HEK293 (cell line): ENCODE measurements around the gene GPR153.

ENCODE experiments used
- BCL11B ChIP-seq: fragments of 450-650 bp; formaldehyde crosslinking; IDR thresholded peaks from 2 replicates; pipeline ENCODE4 v1.5.1; 2016; ENCODE audit warnings: low read depth, missing biosample characterization, missing genetic modification characterization
- GLI4 ChIP-seq: fragments of 450-650 bp; formaldehyde crosslinking; IDR thresholded peaks from 2 replicates; pipeline ENCODE4 v1.5.1; 2016; ENCODE audit warnings: missing biosample characterization, missing genetic modification characterization
- GLIS2 ChIP-seq: fragments of 450-650 bp; formaldehyde crosslinking; IDR thresholded peaks from 2 replicates; pipeline ENCODE4 v1.5.1; 2016; ENCODE audit warnings: missing biosample characterization, missing genetic modification characterization
- HOXD13 ChIP-seq: sonication (generic); formaldehyde crosslinking; IDR thresholded peaks from 2 replicates; pipeline ENCODE4 v1.8.0; 2022; ENCODE audit warnings: missing genetic modification reagents, borderline replicate concordance
- KLF1 ChIP-seq: fragments of 450-650 bp; formaldehyde crosslinking; IDR thresholded peaks from 2 replicates; pipeline ENCODE4 v1.5.1; 2016; ENCODE audit warnings: missing biosample characterization, missing genetic modification characterization
- PRDM10 ChIP-seq: fragments of 450-650 bp; formaldehyde crosslinking; IDR thresholded peaks from 2 replicates; pipeline ENCODE4 v1.5.1; 2016; ENCODE audit warnings: missing biosample characterization, missing genetic modification characterization
- SP3 ChIP-seq: fragments of 450-650 bp; formaldehyde crosslinking; IDR thresholded peaks from 2 replicates; pipeline ENCODE4 v1.5.1; 2016; ENCODE audit warnings: missing biosample characterization, missing genetic modification characterization
- WT1 ChIP-seq: fragments of 450-650 bp; formaldehyde crosslinking; IDR thresholded peaks from 2 replicates; pipeline ENCODE4 v1.5.1; 2016; ENCODE audit warnings: missing biosample characterization, missing genetic modification characterization
- ZBTB48 ChIP-seq: fragments of 450-650 bp; formaldehyde crosslinking; IDR thresholded peaks from 2 replicates; pipeline ENCODE4 v1.5.1; 2016; ENCODE audit warnings: missing biosample characterization, missing genetic modification characterization
- ZFP37 ChIP-seq: fragments of 450-650 bp; formaldehyde crosslinking; IDR thresholded peaks from 2 replicates; pipeline ENCODE4 v1.5.1; 2016; ENCODE audit warnings: missing biosample characterization, missing genetic modification characterization
- ZIC2 ChIP-seq: fragments of 450-650 bp; formaldehyde crosslinking; IDR thresholded peaks from 2 replicates; pipeline ENCODE4 v1.5.1; 2016; ENCODE audit warnings: missing biosample characterization, missing genetic modification characterization
- ZNF112 ChIP-seq: fragments of 450-650 bp; formaldehyde crosslinking; IDR thresholded peaks from 2 replicates; pipeline ENCODE4 v1.5.0; 2017; ENCODE audit warnings: missing biosample characterization, missing genetic modification characterization
- ZNF121 ChIP-seq: fragments of 450-650 bp; formaldehyde crosslinking; IDR thresholded peaks from 2 replicates; pipeline ENCODE4 v1.5.1; 2016; ENCODE audit warnings: missing biosample characterization, missing genetic modification characterization
- ZNF2 ChIP-seq: fragments of 450-650 bp; formaldehyde crosslinking; IDR thresholded peaks from 2 replicates; pipeline ENCODE4 v1.5.1; 2016; ENCODE audit warnings: missing biosample characterization, missing genetic modification characterization
- ZNF211 ChIP-seq: fragments of 450-650 bp; formaldehyde crosslinking; IDR thresholded peaks from 2 replicates; pipeline ENCODE4 v1.5.1; 2016; ENCODE audit warnings: low read depth, missing biosample characterization, missing genetic modification characterization
- ZNF354C ChIP-seq: fragments of 450-650 bp; formaldehyde crosslinking; IDR thresholded peaks from 2 replicates; pipeline ENCODE4 v1.5.1; 2016; ENCODE audit warnings: missing biosample characterization, missing genetic modification characterization, low read depth, borderline replicate concordance
- ZNF423 ChIP-seq: fragments of 450-650 bp; formaldehyde crosslinking; IDR thresholded peaks from 2 replicates; pipeline ENCODE4 v1.5.1; 2016; ENCODE audit warnings: missing biosample characterization, missing genetic modification characterization
- ZNF707 ChIP-seq: fragments of 450-650 bp; formaldehyde crosslinking; IDR thresholded peaks from 2 replicates; pipeline ENCODE4 v1.5.1; 2016; ENCODE audit warnings: missing biosample characterization, missing genetic modification characterization
- ZSCAN30 ChIP-seq: fragments of 450-650 bp; IDR thresholded peaks from 2 replicates; pipeline ENCODE4 v1.5.1; 2018; ENCODE audit warnings: missing biosample characterization, mild to moderate bottlenecking, missing genetic modification characterization, moderate library complexity
- TF ChIP-seq, protein P1 (sequence below): fragments of 450-650 bp; formaldehyde crosslinking; IDR thresholded peaks from 2 replicates; pipeline ENCODE4 v1.5.1; 2016; ENCODE audit warnings: missing biosample characterization, missing genetic modification characterization
- TF ChIP-seq, protein P2 (sequence below): fragments of 450-650 bp; formaldehyde crosslinking; IDR thresholded peaks from 2 replicates; pipeline ENCODE4 v1.5.0; 2017; ENCODE audit warnings: missing biosample characterization, missing genetic modification characterization, borderline replicate concordance
- TF ChIP-seq, protein P3 (sequence below): fragments of 450-650 bp; formaldehyde crosslinking; IDR thresholded peaks from 2 replicates; pipeline ENCODE4 v1.5.1; 2016; ENCODE audit warnings: missing biosample characterization, missing genetic modification characterization
- TF ChIP-seq, protein P4 (sequence below): fragments of 450-650 bp; formaldehyde crosslinking; IDR thresholded peaks from 2 replicates; pipeline ENCODE4 v1.5.1; 2016; ENCODE audit warnings: missing biosample characterization, missing genetic modification characterization
- TF ChIP-seq, protein P5 (sequence below): fragments of 450-650 bp; formaldehyde crosslinking; IDR thresholded peaks from 2 replicates; pipeline ENCODE4 v1.5.1; 2016; ENCODE audit warnings: missing biosample characterization, missing genetic modification characterization, borderline replicate concordance

Gene GPR153

GRCh38 chr1:6260433-6260934 is 414 bp downstream of the GPR153 start (continued):
- TF ChIP-seq ZNF211 (tag by site-specific recombination) (no peak), ZNF121 (no peak), HOXD13 (CRISPR knock-in tag) (no peak), GLIS2 (peak; percentile 81), ZIC2 (tag by site-specific recombination) (peak; percentile 37; the same call in 1 of the 2 replicates), BCL11B (tag by site-specific recombination) (no peak), ZNF423 (tag by site-specific recombination) (peak; percentile 14; the same call in 1 of the 2 replicates), WT1 (no peak), KLF1 (peak; percentile 33), ZSCAN30 (tag by site-specific recombination) (0 out of 2 replicates have a peak, but pooled peaks have one; percentile 16), ZNF2 (tag by site-specific recombination) (no peak), ZNF112 (tag by site-specific recombination) (no peak), GLI4 (tag by site-specific recombination) (no peak), PRDM10 (tag by site-specific recombination) (peak; percentile 31), ZNF707 (tag by site-specific recombination) (no peak), ZNF354C (no peak), ZBTB48 (tag by site-specific recombination) (peak; percentile 33; the same call in 1 of the 2 replicates), ZFP37 (tag by site-specific recombination) (no peak), SP3 (tag by site-specific recombination) (peak; percentile 70)
- TF ChIP-seq, protein P1, sequence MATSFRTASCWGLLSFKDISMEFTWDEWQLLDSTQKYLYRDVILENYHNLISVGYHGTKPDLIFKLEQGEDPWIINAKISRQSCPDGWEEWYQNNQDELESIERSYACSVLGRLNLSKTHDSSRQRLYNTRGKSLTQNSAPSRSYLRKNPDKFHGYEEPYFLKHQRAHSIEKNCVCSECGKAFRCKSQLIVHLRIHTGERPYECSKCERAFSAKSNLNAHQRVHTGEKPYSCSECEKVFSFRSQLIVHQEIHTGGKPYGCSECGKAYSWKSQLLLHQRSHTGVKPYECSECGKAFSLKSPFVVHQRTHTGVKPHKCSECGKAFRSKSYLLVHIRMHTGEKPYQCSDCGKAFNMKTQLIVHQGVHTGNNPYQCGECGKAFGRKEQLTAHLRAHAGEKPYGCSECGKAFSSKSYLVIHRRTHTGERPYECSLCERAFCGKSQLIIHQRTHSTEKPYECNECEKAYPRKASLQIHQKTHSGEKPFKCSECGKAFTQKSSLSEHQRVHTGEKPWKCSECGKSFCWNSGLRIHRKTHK: no peak
- TF ChIP-seq, protein P2, sequence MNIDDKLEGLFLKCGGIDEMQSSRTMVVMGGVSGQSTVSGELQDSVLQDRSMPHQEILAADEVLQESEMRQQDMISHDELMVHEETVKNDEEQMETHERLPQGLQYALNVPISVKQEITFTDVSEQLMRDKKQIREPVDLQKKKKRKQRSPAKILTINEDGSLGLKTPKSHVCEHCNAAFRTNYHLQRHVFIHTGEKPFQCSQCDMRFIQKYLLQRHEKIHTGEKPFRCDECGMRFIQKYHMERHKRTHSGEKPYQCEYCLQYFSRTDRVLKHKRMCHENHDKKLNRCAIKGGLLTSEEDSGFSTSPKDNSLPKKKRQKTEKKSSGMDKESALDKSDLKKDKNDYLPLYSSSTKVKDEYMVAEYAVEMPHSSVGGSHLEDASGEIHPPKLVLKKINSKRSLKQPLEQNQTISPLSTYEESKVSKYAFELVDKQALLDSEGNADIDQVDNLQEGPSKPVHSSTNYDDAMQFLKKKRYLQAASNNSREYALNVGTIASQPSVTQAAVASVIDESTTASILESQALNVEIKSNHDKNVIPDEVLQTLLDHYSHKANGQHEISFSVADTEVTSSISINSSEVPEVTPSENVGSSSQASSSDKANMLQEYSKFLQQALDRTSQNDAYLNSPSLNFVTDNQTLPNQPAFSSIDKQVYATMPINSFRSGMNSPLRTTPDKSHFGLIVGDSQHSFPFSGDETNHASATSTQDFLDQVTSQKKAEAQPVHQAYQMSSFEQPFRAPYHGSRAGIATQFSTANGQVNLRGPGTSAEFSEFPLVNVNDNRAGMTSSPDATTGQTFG (tag by site-specific recombination): no peak
- TF ChIP-seq, protein P3, sequence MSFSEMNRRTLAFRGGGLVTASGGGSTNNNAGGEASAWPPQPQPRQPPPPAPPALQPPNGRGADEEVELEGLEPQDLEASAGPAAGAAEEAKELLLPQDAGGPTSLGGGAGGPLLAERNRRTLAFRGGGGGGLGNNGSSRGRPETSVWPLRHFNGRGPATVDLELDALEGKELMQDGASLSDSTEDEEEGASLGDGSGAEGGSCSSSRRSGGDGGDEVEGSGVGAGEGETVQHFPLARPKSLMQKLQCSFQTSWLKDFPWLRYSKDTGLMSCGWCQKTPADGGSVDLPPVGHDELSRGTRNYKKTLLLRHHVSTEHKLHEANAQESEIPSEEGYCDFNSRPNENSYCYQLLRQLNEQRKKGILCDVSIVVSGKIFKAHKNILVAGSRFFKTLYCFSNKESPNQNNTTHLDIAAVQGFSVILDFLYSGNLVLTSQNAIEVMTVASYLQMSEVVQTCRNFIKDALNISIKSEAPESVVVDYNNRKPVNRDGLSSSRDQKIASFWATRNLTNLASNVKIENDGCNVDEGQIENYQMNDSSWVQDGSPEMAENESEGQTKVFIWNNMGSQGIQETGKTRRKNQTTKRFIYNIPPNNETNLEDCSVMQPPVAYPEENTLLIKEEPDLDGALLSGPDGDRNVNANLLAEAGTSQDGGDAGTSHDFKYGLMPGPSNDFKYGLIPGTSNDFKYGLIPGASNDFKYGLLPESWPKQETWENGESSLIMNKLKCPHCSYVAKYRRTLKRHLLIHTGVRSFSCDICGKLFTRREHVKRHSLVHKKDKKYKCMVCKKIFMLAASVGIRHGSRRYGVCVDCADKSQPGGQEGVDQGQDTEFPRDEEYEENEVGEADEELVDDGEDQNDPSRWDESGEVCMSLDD (tag by site-specific recombination): peak; percentile 73; the same call in 1 of the 2 replicates
- TF ChIP-seq, protein P4, sequence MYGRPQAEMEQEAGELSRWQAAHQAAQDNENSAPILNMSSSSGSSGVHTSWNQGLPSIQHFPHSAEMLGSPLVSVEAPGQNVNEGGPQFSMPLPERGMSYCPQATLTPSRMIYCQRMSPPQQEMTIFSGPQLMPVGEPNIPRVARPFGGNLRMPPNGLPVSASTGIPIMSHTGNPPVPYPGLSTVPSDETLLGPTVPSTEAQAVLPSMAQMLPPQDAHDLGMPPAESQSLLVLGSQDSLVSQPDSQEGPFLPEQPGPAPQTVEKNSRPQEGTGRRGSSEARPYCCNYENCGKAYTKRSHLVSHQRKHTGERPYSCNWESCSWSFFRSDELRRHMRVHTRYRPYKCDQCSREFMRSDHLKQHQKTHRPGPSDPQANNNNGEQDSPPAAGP: peak; percentile 57
- TF ChIP-seq, protein P5, sequence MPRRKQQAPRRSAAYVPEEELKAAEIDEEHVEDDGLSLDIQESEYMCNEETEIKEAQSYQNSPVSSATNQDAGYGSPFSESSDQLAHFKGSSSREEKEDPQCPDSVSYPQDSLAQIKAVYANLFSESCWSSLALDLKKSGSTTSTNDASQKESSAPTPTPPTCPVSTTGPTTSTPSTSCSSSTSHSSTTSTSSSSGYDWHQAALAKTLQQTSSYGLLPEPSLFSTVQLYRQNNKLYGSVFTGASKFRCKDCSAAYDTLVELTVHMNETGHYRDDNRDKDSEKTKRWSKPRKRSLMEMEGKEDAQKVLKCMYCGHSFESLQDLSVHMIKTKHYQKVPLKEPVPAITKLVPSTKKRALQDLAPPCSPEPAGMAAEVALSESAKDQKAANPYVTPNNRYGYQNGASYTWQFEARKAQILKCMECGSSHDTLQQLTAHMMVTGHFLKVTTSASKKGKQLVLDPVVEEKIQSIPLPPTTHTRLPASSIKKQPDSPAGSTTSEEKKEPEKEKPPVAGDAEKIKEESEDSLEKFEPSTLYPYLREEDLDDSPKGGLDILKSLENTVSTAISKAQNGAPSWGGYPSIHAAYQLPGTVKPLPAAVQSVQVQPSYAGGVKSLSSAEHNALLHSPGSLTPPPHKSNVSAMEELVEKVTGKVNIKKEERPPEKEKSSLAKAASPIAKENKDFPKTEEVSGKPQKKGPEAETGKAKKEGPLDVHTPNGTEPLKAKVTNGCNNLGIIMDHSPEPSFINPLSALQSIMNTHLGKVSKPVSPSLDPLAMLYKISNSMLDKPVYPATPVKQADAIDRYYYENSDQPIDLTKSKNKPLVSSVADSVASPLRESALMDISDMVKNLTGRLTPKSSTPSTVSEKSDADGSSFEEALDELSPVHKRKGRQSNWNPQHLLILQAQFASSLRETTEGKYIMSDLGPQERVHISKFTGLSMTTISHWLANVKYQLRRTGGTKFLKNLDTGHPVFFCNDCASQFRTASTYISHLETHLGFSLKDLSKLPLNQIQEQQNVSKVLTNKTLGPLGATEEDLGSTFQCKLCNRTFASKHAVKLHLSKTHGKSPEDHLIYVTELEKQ (tag by site-specific recombination): no peak
